Glomerular endothelial cell (primary cell): ENCODE measurements around the gene ECHDC3. TPM values are rescaled to one million over a fixed set of nuclear protein-coding genes. Genes with fewer than 3 reads are reported as not detected.
A peak's percentile ranks its signal among the peaks of the same experiment; 100 is the strongest.

Experiments used
- DNase-seq: peaks from one replicate; pipeline ENCODE4 v3.0.0-alpha.2; 2011; ENCODE audit warnings: low read depth, low spot score; ENCODE audit errors: extremely low read depth
- total RNA-seq: library from RNA; depleted of rRNA; stranded (reverse); fragments of >200 nt; gene quantifications from 2 replicates; pipeline ENCODE4 v1.2.3, GENCODE V29; 2015

The ECHDC3 gene
- total RNA-seq, 1 donor from 2014 or later: 7.1 TPM

- DNase-seq: no peak
These were observed 4.8 kb downstream of the ECHDC3 start for GRCh38 chr10:11746883-11747539.

- DNase-seq: no peak
These were observed 6.7 kb downstream of the ECHDC3 start for GRCh38 chr10:11748866-11749265.

GRCh38 chr10:11750420-11750819, 8.2 kb downstream of the ECHDC3 start:
- no peak for DNase-seq

- DNase-seq: no peak
These were observed 12.0 kb downstream of the ECHDC3 start for GRCh38 chr10:11754173-11754572.

GRCh38 chr10:11754620-11755019, 12.4 kb downstream of the ECHDC3 start:
- DNase-seq: no peak

- no peak for DNase-seq
These were observed 13.5 kb downstream of the ECHDC3 start for GRCh38 chr10:11755512-11756263.

- no peak for DNase-seq
These were observed 14.7 kb downstream of the ECHDC3 start for GRCh38 chr10:11756766-11757315.

GRCh38 chr10:11757454-11757820, 15.3 kb downstream of the ECHDC3 start:
- DNase-seq: peak; percentile 56

GRCh38 chr10:11757821-11758463, 15.8 kb downstream of the ECHDC3 start:
- DNase-seq: peak; percentile 47

GRCh38 chr10:11758527-11759236, 16.5 kb downstream of the ECHDC3 start:
- DNase-seq: no peak

GRCh38 chr10:11759347-11759746, 17.2 kb downstream of the ECHDC3 start:
- no peak for DNase-seq

GRCh38 chr10:11760151-11760550, 18.0 kb downstream of the ECHDC3 start:
- no peak for DNase-seq

GRCh38 chr10:11760861-11761260, 18.7 kb downstream of the ECHDC3 start:
- DNase-seq: no peak

- DNase-seq: no peak
These were observed 19.2 kb downstream of the ECHDC3 start for GRCh38 chr10:11761431-11761830.

- no peak for DNase-seq
These were observed 20.7 kb downstream of the ECHDC3 start for GRCh38 chr10:11762706-11763500.

GRCh38 chr10:11763501-11763861, 21.3 kb downstream of the ECHDC3 start:
- DNase-seq: no peak

- no peak for DNase-seq
These were observed 23.0 kb downstream of the ECHDC3 start for GRCh38 chr10:11765141-11765540.

- no peak for DNase-seq
These were observed 30.6 kb downstream of the ECHDC3 start for GRCh38 chr10:11772575-11773288.

GRCh38 chr10:11773761-11774441, 31.7 kb downstream of the ECHDC3 start:
- DNase-seq: no peak
